ENCODE data around the gene EBF3.

The EBF3 gene

DNA sequence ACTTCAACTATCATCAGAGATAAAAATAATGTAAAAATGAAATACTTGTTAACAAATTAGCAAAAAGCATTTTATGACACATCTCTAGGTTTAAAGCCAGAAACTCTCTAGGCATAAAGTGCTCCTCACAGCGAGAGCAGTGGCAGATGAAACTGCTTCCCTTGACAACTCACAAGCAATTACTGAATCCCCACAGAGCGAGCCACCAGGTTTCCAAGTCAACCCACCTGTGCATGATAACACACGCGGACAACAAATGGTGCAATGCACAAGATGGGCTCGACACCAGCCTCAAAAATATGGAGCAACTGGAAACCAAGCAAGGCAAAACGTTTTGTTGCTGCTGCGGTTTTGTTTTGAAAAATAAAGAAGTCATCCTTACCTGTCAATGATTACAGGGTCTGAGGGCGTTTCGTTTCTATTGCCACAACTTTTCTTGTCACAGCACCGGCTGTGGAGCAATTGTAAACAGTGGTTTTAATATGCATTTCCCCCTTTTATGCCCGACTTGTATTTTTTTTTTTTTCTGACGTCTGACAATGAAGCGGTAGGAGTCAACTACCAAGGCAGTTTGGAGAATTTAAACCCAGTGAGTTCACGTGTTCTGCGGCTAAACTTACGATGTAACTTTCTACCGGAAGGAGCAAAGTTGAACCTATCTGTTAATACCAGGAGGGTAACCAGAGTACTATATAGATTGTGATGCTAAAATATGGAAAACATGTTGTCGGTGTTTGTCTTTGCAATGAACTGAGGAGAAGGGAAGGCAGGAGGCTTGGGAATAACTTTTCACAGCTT, 7.0 kb downstream of the EBF3 start:
- no peak overlapping the region for H3K27ac Mint-ChIP-seq
- no peaks in the 10 kb centered on the region for H3K9me3 Mint-ChIP-seq
- H3K4me3 Mint-ChIP-seq: no peak overlapping the region
- peaks cover 20% of the 10 kb centered on the region for H3K4me1 Mint-ChIP-seq (ENCODE audit: low read depth)
- peaks cover 12% of the 10 kb centered on the region for H3K36me3 Mint-ChIP-seq (ENCODE audit: low read depth)
- H3K27me3 Mint-ChIP-seq: peaks cover 85% of the 10 kb centered on the region

- Mint-ChIP-seq H3K36me3 (ENCODE audit: low read depth) (peaks cover 12% of the 10 kb centered on the region), H3K4me1 (ENCODE audit: low read depth) (peaks cover 17% of the 10 kb centered on the region), H3K27ac (no peak overlapping the region), H3K27me3 (peaks cover 80% of the 10 kb centered on the region), H3K4me3 (no peak overlapping the region), H3K9me3 (no peaks in the 10 kb centered on the region)
These were observed 7.8 kb downstream of the EBF3 start for GRCh38 chr10:129956286-129956670.

- peaks cover 12% of the 10 kb centered on the region for H3K4me1 Mint-ChIP-seq (ENCODE audit: low read depth)
- no peak overlapping the region for H3K27ac Mint-ChIP-seq
- H3K4me3 Mint-ChIP-seq: no peak overlapping the region
- H3K36me3 Mint-ChIP-seq (ENCODE audit: low read depth): peaks cover 11% of the 10 kb centered on the region
- peaks cover 80% of the 10 kb centered on the region for H3K27me3 Mint-ChIP-seq
- H3K9me3 Mint-ChIP-seq: no peaks in the 10 kb centered on the region
These were observed 8.3 kb downstream of the EBF3 start for GRCh38 chr10:129955601-129956285.

DNA sequence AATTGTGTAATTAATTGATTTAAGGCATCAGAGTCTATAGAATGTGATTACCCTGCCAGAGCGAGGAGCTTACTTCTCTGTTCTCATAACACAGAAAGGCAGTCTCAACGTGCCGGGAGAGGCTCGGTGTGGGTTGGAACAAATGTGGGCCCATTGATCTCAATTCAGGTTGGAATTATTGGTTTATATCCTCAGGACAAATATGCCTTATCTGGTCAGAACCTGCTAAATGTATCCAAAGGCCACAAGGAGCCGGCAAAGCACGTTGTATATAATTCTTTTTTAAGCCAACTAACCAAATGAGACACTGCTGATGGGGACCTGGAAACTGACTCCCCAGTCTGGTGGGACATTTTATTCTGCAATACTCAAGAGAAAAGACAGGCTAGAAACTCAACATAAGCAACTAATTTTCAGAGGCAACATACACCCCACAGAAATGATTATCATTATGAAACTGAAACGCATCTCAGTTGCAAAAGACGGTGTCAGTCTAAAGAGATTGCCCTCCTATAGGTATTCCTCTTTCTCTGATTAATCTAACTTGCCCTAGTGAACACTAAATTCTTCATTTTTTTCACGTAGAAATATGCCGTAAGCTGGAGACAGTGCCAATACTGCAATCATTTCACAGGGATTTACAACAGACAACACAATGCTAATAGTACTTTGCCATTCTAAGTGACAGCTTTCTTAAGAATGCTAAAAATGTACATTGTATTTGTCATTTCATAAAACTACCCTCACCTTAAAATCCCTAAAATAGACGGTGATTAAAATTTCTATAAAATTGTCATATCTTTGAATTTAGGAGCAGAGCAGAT, 9.4 kb downstream of the EBF3 start:
- Mint-ChIP-seq H3K4me1 (ENCODE audit: low read depth) (peaks cover 6% of the 10 kb centered on the region), H3K27me3 (peaks cover 78% of the 10 kb centered on the region)

DNA sequence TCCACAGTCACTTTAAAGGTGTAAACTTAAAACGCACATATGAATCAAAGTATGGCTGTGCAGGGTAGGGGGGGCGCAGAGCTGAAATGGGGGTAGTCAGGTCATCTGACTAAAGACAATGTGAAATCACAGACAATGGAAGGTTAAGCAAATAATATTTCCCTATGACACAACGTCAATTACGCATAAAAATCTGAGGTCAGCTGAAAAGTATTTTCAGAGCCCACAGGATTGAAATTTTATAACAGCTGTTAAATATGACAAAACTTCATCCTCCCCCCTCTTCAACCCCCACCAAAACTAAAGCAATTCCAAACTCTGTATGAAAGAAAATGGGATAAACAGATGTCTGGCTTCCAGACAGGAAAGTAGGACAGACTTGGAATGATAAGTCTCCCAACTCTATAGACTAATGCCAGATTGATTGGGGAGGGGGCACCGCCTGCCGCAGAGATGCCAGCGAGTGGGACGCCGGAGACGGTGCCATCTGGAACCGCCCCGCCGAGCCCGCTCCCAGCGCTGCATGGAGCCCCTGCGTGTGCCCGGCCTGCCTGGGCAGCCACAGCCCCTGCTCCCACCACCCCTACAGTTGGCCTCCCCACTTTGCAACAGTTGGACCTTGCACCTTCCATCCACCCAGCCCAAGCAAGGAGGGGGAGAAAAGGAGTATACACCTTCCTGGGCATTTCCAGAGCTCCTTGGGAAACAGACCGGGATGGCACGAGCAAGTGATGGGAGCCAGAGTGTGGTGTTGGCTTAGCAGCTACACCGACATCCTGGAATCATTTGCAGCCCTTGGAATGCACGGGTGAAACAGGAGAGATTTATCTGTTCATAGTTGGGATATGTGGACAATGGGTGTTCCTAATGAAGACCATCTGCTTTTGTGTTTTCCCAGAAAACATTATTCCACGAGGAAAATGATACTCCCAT, 10.7 kb downstream of the EBF3 start:
- H3K27me3 Mint-ChIP-seq: peaks cover 76% of the 10 kb centered on the region
- no peak overlapping the region for H3K4me3 Mint-ChIP-seq
- peaks cover 4% of the 10 kb centered on the region for H3K36me3 Mint-ChIP-seq (ENCODE audit: low read depth)
- H3K9me3 Mint-ChIP-seq: no peaks in the 10 kb centered on the region
- no peak overlapping the region for H3K27ac Mint-ChIP-seq
- H3K4me1 Mint-ChIP-seq (ENCODE audit: low read depth): peaks cover 4% of the 10 kb centered on the region

More for the DNA sequence above, 9.4 kb downstream of the EBF3 start:
- Mint-ChIP-seq H3K27ac (no peak overlapping the region), H3K4me3 (no peak overlapping the region), H3K9me3 (no peaks in the 10 kb centered on the region), H3K36me3 (ENCODE audit: low read depth) (peaks cover 4% of the 10 kb centered on the region)

- Mint-ChIP-seq H3K4me1 (ENCODE audit: low read depth) (no peaks in the 10 kb centered on the region), H3K27me3 (peaks cover 67% of the 10 kb centered on the region), H3K36me3 (ENCODE audit: low read depth) (peaks cover 4% of the 10 kb centered on the region), H3K4me3 (no peak overlapping the region), H3K9me3 (no peaks in the 10 kb centered on the region), H3K27ac (no peak overlapping the region)
These were observed 11.5 kb downstream of the EBF3 start for GRCh38 chr10:129952378-129953118.

GRCh38 chr10:129951970-129952265, 12.2 kb downstream of the EBF3 start:
- no peaks in the 10 kb centered on the region for H3K9me3 Mint-ChIP-seq
- H3K27ac Mint-ChIP-seq: no peak overlapping the region
- peaks cover 4% of the 10 kb centered on the region for H3K36me3 Mint-ChIP-seq (ENCODE audit: low read depth)
- H3K4me1 Mint-ChIP-seq (ENCODE audit: low read depth): no peaks in the 10 kb centered on the region
- H3K27me3 Mint-ChIP-seq: peaks cover 61% of the 10 kb centered on the region
- H3K4me3 Mint-ChIP-seq: no peak overlapping the region

DNA sequence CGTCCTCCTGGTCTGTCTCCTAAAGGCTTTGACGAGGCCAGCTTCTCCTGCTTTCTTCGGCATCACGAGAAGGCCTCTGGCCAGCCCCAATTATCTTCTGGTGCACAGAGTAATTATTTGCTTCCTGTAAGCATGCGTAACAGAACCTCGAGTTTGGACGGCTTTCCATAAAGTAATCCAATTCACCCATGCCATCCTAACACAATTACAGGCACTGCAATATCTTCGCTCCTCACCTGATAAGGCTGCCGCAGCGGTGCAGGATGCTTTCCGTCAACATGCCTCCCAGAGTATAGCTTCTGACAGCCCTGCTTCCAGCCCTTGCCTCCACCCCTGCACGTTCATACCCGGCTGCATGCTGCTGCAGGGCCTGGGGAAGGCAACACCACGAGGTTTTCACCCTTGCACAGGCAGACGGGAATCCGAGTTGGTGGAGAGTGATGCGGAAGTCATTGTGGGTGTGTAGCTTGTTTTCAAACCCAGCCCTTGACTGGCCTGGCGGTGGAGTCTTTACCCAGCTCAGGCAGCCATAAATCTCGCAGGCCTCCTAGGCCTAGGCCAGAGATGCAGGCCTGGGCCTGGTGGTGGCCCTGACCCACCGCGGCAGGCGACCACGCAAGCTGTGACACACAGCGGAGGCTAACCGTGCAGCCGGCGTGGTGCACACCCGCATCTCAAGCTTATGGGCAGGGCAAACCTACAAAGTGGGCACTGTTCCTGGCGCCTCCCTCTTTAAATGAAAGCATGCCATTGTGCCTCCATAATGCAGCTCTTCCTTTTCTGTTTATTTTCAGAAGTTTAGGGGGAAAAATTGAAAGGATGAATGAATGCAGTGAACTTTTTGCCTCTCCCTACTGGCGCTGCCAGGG, 12.7 kb downstream of the EBF3 start:
- H3K36me3 Mint-ChIP-seq (ENCODE audit: low read depth): peaks cover 1% of the 10 kb centered on the region
- no peaks in the 10 kb centered on the region for H3K9me3 Mint-ChIP-seq
- H3K4me3 Mint-ChIP-seq: no peak overlapping the region
- H3K27ac Mint-ChIP-seq: no peak overlapping the region
- H3K27me3 Mint-ChIP-seq: peaks cover 58% of the 10 kb centered on the region
- H3K4me1 Mint-ChIP-seq (ENCODE audit: low read depth): no peaks in the 10 kb centered on the region

DNA sequence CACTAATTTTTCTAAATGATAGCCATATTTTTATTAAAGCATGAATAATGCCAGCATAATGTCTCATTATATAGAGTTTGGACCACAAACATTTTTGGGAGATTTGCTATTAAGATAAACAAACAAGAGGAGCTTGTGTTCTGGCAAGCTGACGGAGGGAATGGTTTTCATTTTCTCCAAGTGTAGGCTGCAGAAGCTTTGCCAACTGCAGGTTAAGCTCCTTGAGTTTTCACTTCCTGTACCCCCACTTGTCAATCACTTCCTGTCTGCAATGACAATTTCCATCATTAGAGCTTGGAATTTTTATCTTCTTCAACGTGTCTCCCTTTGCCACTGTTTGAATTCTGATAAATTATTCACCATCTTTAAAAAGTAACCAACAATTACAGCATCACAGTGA, 13.4 kb downstream of the EBF3 start:
- H3K36me3 Mint-ChIP-seq (ENCODE audit: low read depth): no peaks in the 10 kb centered on the region
- no peak overlapping the region for H3K4me3 Mint-ChIP-seq
- H3K27me3 Mint-ChIP-seq: peaks cover 56% of the 10 kb centered on the region
- no peak overlapping the region for H3K27ac Mint-ChIP-seq
- H3K4me1 Mint-ChIP-seq (ENCODE audit: low read depth): no peaks in the 10 kb centered on the region
- no peaks in the 10 kb centered on the region for H3K9me3 Mint-ChIP-seq

GRCh38 chr10:129949891-129950291, 14.2 kb downstream of the EBF3 start:
- Mint-ChIP-seq H3K27ac (no peak overlapping the region), H3K4me1 (ENCODE audit: low read depth) (no peaks in the 10 kb centered on the region), H3K27me3 (peaks cover 48% of the 10 kb centered on the region), H3K36me3 (ENCODE audit: low read depth) (no peaks in the 10 kb centered on the region), H3K9me3 (no peaks in the 10 kb centered on the region), H3K4me3 (no peak overlapping the region)

- Mint-ChIP-seq H3K4me3 (no peak overlapping the region), H3K27me3 (peaks cover 45% of the 10 kb centered on the region), H3K36me3 (ENCODE audit: low read depth) (no peaks in the 10 kb centered on the region), H3K9me3 (no peaks in the 10 kb centered on the region), H3K4me1 (ENCODE audit: low read depth) (no peaks in the 10 kb centered on the region), H3K27ac (no peak overlapping the region)
These were observed 14.7 kb downstream of the EBF3 start for GRCh38 chr10:129949411-129949810.

DNA sequence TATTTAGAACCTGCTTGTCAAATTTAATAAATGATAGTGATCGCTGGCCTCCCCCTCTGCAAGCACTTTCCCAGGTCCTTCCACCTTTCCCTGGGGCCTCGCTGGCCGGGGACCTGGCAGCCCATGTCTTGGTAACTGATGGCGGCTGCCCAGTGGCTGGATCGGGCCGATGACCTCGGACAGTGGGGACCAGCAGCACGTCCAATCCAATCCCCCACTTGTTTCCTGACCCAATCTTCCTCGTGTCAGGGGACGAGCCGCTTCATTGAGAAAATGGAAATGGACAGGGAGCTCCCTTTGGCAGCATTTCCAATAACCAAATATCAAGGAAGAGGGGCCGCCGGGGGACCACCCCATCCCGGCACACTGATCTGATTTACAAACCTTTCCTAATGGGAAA, 17.2 kb downstream of the EBF3 start:
- Mint-ChIP-seq H3K4me1 (ENCODE audit: low read depth) (no peaks in the 10 kb centered on the region), H3K9me3 (no peaks in the 10 kb centered on the region), H3K27ac (no peak overlapping the region), H3K4me3 (no peak overlapping the region), H3K36me3 (ENCODE audit: low read depth) (no peaks in the 10 kb centered on the region), H3K27me3 (peaks cover 27% of the 10 kb centered on the region)
